OCI-M2 (cell line): Measurements from ENCODE around the gene GLIS1.

ENCODE experiments used
- DNase-seq: peaks from one replicate; lab custom pipeline; 2025; ENCODE audit not compliant: unreplicated experiment; lab: John Stamatoyannopoulos, UW

The GLIS1 gene

GRCh38 chr1:53736290-53736689 is 2.7 kb downstream of the GLIS1 start:
- no peak for DNase-seq

- DNase-seq, result no peak
Observed at GRCh38 chr1:53735681-53736080, 3.3 kb downstream of the GLIS1 start.

- no peak for DNase-seq
Observed at GRCh38 chr1:53735261-53735660, 3.7 kb downstream of the GLIS1 start.

GRCh38 chr1:53734650-53735211 is 4.2 kb downstream of the GLIS1 start:
- DNase-seq, result no peak

GRCh38 chr1:53733975-53734649 is 4.9 kb downstream of the GLIS1 start:
- DNase-seq, result no peak

- no peak for DNase-seq
Observed at GRCh38 chr1:53733447-53733931, 5.5 kb downstream of the GLIS1 start.

- DNase-seq, result no peak
Observed at GRCh38 chr1:53732912-53733317, 6.0 kb downstream of the GLIS1 start.

GRCh38 chr1:53732409-53732808 is 6.6 kb downstream of the GLIS1 start:
- DNase-seq, result no peak

- DNase-seq, result no peak
Observed at GRCh38 chr1:53731779-53732305, 7.1 kb downstream of the GLIS1 start.

GRCh38 chr1:53731043-53731600 is 7.8 kb downstream of the GLIS1 start:
- DNase-seq, result no peak

GRCh38 chr1:53730224-53730865 is 8.6 kb downstream of the GLIS1 start:
- DNase-seq, result no peak

- no peak for DNase-seq
Observed at GRCh38 chr1:53729456-53730223, 9.3 kb downstream of the GLIS1 start.

GRCh38 chr1:53728702-53729455 is 10.1 kb downstream of the GLIS1 start:
- DNase-seq, result no peak

GRCh38 chr1:53728196-53728595 is 10.8 kb downstream of the GLIS1 start:
- DNase-seq, result no peak

- DNase-seq, result no peak
Observed at GRCh38 chr1:53727461-53728092, 11.4 kb downstream of the GLIS1 start.

GRCh38 chr1:53726009-53726600 is 12.9 kb downstream of the GLIS1 start:
- no peak for DNase-seq

GRCh38 chr1:53725238-53725689 is 13.7 kb downstream of the GLIS1 start:
- DNase-seq, result no peak

- DNase-seq, result no peak
Observed at GRCh38 chr1:53722025-53722424, 16.9 kb downstream of the GLIS1 start.

GRCh38 chr1:53721088-53721487 is 17.9 kb downstream of the GLIS1 start:
- DNase-seq, result no peak
